ENCODE results near the gene RASSF4.

The RASSF4 gene

DNA sequence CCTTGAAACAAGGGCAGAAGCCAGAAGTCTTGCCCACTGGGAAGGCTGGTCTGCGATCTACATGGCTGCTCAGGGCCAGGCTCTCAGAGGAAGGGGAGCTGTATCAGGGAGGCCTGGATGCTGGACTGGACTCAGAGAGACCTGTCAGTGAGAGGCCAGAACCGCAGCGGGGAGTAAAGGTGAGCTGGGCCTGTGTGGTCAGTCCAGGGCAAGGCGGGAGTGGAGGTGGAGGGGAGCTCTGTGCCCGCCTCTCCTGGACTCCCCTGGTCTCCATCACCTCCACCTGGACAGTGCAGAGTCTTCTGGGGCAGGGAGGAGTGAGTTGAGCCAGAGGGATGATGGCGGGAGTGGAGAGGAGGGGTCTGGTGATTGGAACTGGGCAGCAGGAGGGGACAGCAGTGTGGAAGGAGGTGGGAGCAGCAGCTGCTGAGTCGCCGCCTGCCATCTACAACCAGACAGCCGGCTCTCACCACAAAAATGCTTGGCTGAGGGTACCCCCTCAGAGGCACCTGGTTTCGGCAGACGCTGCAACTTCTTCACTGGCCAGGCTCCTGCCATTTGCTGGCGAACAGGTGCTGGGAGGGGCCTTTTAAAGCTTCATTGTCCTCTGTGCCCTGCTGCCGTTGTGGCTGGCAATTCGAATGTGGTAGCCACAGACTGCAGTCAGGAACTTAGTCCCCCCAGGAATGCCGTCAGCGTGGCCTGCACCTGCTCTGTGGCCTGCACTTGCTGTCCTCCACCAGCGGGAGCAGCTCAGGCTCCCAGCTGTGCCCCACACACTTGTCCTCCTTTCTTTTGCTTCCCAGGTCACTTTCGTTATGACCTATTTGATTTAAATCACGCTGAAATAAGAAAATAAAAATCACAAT lies 3.5 kb downstream of the RASSF4 start:
- DNase-seq (ENCODE audit: low read depth in 3 of 3): no peak

DNA sequence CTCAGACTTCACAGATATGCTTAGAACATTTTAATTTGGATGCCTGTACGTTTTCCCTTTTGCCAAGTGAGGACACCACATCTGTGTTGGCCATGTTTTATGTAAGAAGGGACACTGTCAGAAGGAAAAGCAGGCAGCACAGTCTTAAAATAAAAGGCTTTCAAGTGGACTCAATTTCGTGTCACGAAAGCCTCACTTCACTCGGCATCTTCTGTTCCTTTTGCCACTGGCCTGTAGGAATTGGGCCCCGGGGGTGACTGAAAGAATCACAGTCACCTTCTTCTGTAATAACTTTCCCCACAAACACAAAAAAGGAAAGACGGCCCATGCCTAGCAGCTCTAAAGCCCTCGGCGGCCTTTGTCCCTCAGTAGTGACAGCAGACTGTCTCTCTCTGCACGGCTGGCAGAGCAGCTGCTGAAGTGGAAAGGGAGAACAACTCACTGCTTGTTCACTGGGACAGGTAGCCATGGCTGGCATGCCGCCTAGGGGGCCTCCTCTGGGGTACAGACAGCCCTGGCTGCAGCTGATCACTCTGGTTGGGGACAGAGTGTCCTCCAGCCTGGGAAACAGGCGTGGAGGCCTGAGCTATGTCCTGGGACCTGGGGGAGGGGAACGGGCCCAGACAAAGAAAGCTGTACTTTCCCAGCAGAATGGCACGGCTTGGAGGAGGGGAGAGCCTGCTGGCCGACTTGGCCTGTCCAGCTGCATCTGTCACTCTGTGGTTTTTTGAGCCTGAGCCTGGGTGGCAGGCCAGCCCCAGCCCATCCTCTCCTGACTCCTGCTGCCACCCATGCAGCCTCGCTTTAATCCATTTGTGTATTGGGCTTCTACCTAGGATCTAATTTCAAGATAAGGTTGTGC lies 4.4 kb downstream of the RASSF4 start:
- no peak for DNase-seq (ENCODE audit: low read depth in 3 of 3)

- DNase-seq (ENCODE audit: low read depth in 3 of 3): no peak
Observed at GRCh38 chr10:44965104-44965503, 5.5 kb downstream of the RASSF4 start.

- no peak for DNase-seq (ENCODE audit: low read depth in 3 of 3)
Observed at GRCh38 chr10:44965651-44966097, 6.1 kb downstream of the RASSF4 start.

GRCh38 chr10:44966129-44966815 lies 6.7 kb downstream of the RASSF4 start:
- DNase-seq (ENCODE audit: low read depth in 3 of 3): no peak

DNA sequence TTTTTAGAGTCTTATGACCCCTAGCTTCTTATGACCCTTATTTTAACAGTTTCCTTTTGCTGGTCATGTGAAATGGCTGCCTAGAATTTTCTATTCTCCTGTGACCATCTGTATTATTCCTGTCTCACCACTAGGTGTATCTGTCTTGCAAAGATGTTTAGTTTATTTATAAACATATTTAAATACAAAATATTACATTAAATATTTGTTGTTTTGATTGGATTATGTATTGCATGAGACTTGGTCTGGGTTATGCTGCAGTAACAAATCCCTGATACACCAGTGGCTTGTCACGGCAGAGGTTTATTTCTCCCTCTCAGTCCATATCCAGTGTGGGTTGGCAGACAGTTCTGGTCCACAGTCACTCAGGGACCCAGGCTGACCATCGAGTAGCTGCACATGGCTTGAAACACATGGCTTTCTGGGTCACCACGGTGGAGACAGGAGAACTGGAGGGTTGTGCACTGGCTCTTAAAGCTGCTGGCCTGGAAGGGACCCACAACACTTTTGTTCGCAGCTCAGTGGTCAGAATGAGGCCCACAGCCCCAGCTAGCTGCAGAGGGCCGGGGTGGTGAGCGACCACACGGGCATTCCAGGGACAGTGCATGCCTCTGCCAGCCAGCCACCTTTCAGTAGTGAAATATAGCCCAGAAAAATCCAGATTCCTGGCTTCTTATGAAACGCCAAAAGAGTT lies 7.4 kb downstream of the RASSF4 start:
- DNase-seq (ENCODE audit: low read depth in 3 of 3): no peak

DNA sequence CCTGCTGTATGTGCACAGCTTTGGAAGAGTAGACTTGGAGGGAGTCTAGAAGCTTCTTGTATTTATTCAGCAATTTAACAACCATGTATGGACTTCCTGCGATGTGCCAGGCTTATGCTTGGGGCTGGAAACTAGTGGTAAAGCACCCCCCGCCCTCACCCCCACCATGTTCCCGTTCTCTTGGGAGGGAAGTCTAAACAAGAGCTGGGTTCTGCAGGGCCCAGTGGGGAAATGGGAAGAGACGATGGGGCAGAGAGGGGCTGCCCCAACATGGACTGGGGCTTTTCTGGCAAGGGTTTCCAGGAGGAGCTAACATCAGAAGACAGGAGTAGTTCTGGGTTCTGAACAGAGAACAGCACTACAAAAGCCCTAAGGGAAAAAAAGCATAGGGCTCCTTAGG lies 8.0 kb downstream of the RASSF4 start:
- no peak for DNase-seq (ENCODE audit: low read depth in 3 of 3)

GRCh38 chr10:44968091-44968490 lies 8.5 kb downstream of the RASSF4 start:
- DNase-seq (ENCODE audit: low read depth in 3 of 3): no peak

- DNase-seq (ENCODE audit: low read depth in 3 of 3): no peak
Observed at GRCh38 chr10:44968500-44969400, 9.1 kb downstream of the RASSF4 start.

GRCh38 chr10:44969854-44970253 lies 10.3 kb downstream of the RASSF4 start:
- DNase-seq (ENCODE audit: low read depth in 3 of 3): no peak

DNA sequence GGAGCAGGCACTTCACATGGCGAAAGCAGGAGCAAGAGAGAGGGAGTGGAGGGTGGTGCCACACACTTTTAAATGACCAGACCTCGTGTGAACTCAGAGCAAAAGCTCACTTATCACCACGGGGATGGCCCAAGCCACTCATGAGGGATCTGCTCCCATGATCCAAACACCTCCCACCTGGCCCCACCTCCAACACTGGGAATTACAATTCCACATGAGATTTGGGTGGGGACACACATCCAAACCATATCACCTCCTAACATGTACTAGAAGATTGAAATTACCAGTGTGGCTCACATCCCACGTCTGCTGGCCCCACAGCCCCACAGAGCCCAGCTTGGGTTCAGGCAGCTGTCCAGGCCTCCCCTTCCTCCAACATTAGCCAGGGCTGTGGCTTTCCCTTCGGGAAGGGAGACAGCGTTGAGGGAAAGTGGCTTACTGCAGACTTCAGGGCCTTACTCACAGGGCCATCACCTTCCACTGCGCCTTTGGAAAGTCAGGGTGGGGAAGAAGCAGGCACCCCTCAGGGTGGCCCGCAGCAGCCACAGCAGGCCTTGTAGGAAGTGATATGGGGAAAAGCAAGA lies 11.3 kb downstream of the RASSF4 start:
- DNase-seq (ENCODE audit: low read depth in 3 of 3): no peak

DNA sequence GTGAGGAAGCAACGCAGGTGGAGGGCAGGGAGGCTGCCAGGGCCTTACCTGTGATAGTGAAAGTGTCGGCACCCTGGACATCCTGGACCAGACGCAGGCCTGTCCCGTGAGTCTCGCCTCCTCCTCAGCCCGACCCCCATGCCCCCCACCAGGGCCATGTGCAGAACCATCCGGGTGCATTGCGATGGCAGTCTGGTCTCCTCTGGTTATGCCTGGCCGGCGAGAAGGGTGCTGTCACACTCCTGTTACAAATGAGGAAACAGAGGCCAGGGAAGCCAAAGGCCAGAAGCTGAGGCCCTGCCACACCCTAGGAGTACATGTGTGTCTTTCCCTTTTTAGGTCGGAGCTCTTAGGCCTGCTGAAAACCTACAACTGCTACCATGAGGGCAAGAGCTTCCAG lies 11.8 kb downstream of the RASSF4 start:
- no peak for DNase-seq (ENCODE audit: low read depth in 3 of 3)

- no peak for DNase-seq (ENCODE audit: low read depth in 3 of 3)
Observed at GRCh38 chr10:44971935-44972757, 12.5 kb downstream of the RASSF4 start.

- DNase-seq (ENCODE audit: low read depth in 3 of 3): no peak
Observed at GRCh38 chr10:44972874-44973306, 13.3 kb downstream of the RASSF4 start.

DNA sequence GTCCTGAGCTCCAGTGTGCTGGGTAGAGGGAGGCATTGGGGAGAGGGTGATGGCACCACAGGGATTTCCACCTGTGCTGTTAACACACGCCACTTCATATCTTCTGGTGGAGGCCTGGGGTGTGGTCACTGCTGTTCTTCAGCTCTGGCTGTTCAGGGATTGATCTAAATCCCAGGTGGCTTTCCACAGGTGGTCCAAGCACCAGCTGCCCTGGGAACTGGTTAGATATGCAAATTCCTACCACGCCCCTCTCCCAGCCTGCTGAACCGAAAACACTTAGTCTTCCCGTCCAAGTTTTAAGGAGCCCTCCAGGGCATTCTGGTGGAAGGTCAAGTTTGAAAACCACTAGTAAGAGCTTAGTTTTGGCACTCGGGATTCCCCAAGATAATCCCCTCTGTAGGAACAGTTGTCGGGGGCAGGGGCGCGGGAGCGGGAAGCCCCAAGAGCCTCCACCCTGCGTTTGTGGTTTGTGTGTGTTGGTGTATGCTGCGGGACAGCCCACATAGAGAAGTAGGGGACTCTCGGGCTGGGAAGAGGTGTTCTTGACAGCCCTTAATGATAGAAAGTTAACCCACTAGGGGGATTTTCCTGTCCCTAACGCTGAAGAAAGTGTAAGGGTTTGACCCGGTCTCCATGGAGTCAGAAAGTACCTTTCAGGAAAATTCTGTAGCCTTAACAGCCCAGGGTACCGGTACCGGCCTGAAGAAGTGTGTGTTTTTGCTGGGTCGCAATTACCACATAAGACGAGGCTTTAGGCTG lies 13.9 kb downstream of the RASSF4 start:
- no peak for DNase-seq (ENCODE audit: low read depth in 3 of 3)

GRCh38 chr10:44974082-44974627 lies 14.6 kb downstream of the RASSF4 start:
- peak in 1 of 3 donors; percentile 11 for DNase-seq (ENCODE audit: low read depth in 3 of 3)

GRCh38 chr10:44974628-44975430 lies 15.2 kb downstream of the RASSF4 start:
- DNase-seq (ENCODE audit: low read depth in 3 of 3): peak in 2 of 3 donors; percentile 26 to 51
